Natural killer cell (primary cell): ENCODE data around the gene LCN12. TPM values are rescaled to one million over a fixed set of nuclear protein-coding genes. Genes with fewer than 3 reads are reported as not detected.

Experiments
- ATAC-seq, 3 donors: fragments of 150-1000 bp in 2 of 3; fragments of 200-7000 bp in 1 of 3; cut with Tn5 transposase; 1 replicate in 1 of 3; 2 replicates in 2 of 3; pipeline ENCODE4 v1.10.0; 2021; ENCODE audit warnings: mild to moderate bottlenecking in 2 of 3, moderate library complexity in 2 of 3
- DNase-seq, 2 donors: peaks; one replicate each; pipeline versions ENCODE4 v3.0.0 to v3.0.0-alpha.2; 2013 to 2021; ENCODE audit warnings: mixed read lengths in 1 of 2
- H3K27ac ChIP-seq: one replicate; pipeline ENCODE4 v1.5.1; 2013; ENCODE audit warnings: mild to moderate bottlenecking, low read length
- H3K27me3 ChIP-seq: one replicate; pipeline ENCODE4 v1.6.1; 2013; ENCODE audit warnings: low read length; ENCODE audit not compliant: control insufficient read depth, insufficient read depth
- H3K36me3 ChIP-seq: one replicate; pipeline ENCODE4 v1.6.1; 2013; ENCODE audit warnings: low read length; ENCODE audit not compliant: control insufficient read depth, insufficient read depth
- H3K4me1 ChIP-seq: one replicate; pipeline ENCODE4 v1.6.1; 2013; ENCODE audit warnings: low read length; ENCODE audit not compliant: control insufficient read depth, insufficient read depth
- H3K4me3 ChIP-seq: one replicate; pipeline ENCODE4 v1.5.1; 2013; ENCODE audit warnings: low read length
- H3K9me3 ChIP-seq: one replicate; pipeline ENCODE4 v1.6.1; 2013; ENCODE audit warnings: low read length; ENCODE audit not compliant: control insufficient read depth, insufficient read depth
- H3K27ac Mint-ChIP-seq, 2 donors: one replicate each; pipeline ENCODE4 v1.8.0; 2022; ENCODE audit warnings: mild to moderate bottlenecking in 2 of 2, mixed read lengths in 2 of 2, moderate library complexity in 1 of 2
- H3K27me3 Mint-ChIP-seq, 2 donors: one replicate each; pipeline ENCODE4 v1.8.0; 2022; ENCODE audit warnings: low read depth in 2 of 2, mixed read lengths in 2 of 2
- H3K36me3 Mint-ChIP-seq: one replicate; pipeline ENCODE4 v1.8.0; 2022; ENCODE audit warnings: mixed read lengths
- H3K4me1 Mint-ChIP-seq, 2 donors: one replicate each; pipeline ENCODE4 v1.8.0; 2022; ENCODE audit warnings: mixed read lengths in 2 of 2
- H3K4me3 Mint-ChIP-seq: one replicate; pipeline ENCODE4 v1.8.0; 2022; ENCODE audit warnings: mild to moderate bottlenecking, moderate library complexity, mixed read lengths
- H3K9me3 Mint-ChIP-seq, 2 donors: one replicate each; pipeline ENCODE4 v1.8.0; 2022; ENCODE audit warnings: mixed read lengths in 2 of 2
- CTCF ChIP-seq: fragments of 200-600 bp; IDR thresholded peaks from one replicate; pipeline ENCODE4 v1.8.0; 2022; ENCODE audit warnings: antibody characterized with exemption
- WGBS: methylation state at CpG from one replicate; pipeline ENCODE4 v1.1.7; 2013; ENCODE audit warnings: missing lambda C conversion rate; ENCODE audit not compliant: insufficient coverage; 5-methylcytosine and 5-hydroxymethylcytosine counted together
- intact Hi-C: fragments of 100-400 bp; cut with micrococcal nuclease; formaldehyde crosslinking; loops from one replicate; pipeline ENCODE4 v1.14.2; 2022
- total RNA-seq, 4 donors: library from RNA; stranded (reverse); fragments of 120-200 nt in 1 of 4; gene quantifications; one replicate each; pipeline versions ENCODE4 v1.2.3 to v1.2.4, GENCODE V29; 2013 to 2022

Gene LCN12
- total RNA-seq, 3 donors from 2014 or later (not counting 1 experiment from before 2014, with no cell fraction given): 9.2 to 11.3 (median 9.8) TPM

- Mint-ChIP-seq H3K27ac (peak overlapping the region; percentile 97 to 99), H3K4me1 (peaks cover 33 to 61% of the 10 kb centered on the region in 2 donors), H3K4me3 (peak overlapping the region; percentile 96), H3K27me3 (no peaks in the 10 kb centered on the region), H3K36me3 (no peaks in the 10 kb centered on the region), H3K9me3 (no peaks in the 10 kb centered on the region)
- no peak for TF ChIP-seq CTCF
- 4% methylated on average over 18 of the region's 18 CpGs for WGBS
- DNase-seq (peak; percentile 70 to 72), ATAC-seq (peak; percentile 25 to 61 (median 53))
- H3K36me3 ChIP-seq: peaks cover 16% of the 10 kb centered on the region
- peak overlapping the region; percentile 96 for H3K27ac ChIP-seq
- intact Hi-C loops: loop anchor here (2.0 to 5.0 kb wide), 2 partner anchors 37 to 151 kb away; partner anchors contain the start of gene PHPT1
- no peaks in the 10 kb centered on the region for H3K9me3 ChIP-seq
- peaks cover 94% of the 10 kb centered on the region for H3K4me1 ChIP-seq
- no peaks in the 10 kb centered on the region for H3K27me3 ChIP-seq
- peak overlapping the region; percentile 55 for H3K4me3 ChIP-seq
Measured at GRCh38 chr9:136997830-136998234, 45.8 kb downstream of the LCN12 start.

- Histone ChIP-seq H3K4me1 (peaks cover 76% of the 10 kb centered on the region), H3K27me3 (no peaks in the 10 kb centered on the region), H3K27ac (peak overlapping the region; percentile 77), H3K4me3 (no peak overlapping the region), H3K36me3 (no peaks in the 10 kb centered on the region), H3K9me3 (no peaks in the 10 kb centered on the region)
- no peaks in the 10 kb centered on the region for H3K27me3 Mint-ChIP-seq
- TF ChIP-seq CTCF: no peak
- ATAC-seq (peak; percentile 35 to 63 (median 44)), DNase-seq (peak; percentile 56 to 70)
- no peaks in the 10 kb centered on the region for H3K9me3 Mint-ChIP-seq
- H3K36me3 Mint-ChIP-seq: no peaks in the 10 kb centered on the region
- 21% methylated on average over 10 of the region's 10 CpGs for WGBS
- peak overlapping the region; percentile 84 for H3K4me3 Mint-ChIP-seq
- peaks cover 32 to 54% of the 10 kb centered on the region in 2 donors for H3K4me1 Mint-ChIP-seq
- peak overlapping the region; percentile 97 to 99 for H3K27ac Mint-ChIP-seq
- intact Hi-C loops: loop anchor here (1.0 kb wide), 1 partner anchor 40 kb away; no protein-coding TSS in a partner anchor
Measured at GRCh38 chr9:137000177-137000930, 48.3 kb downstream of the LCN12 start.

- H3K36me3 ChIP-seq: no peaks in the 10 kb centered on the region
- no peak for TF ChIP-seq CTCF
- peaks cover 75% of the 10 kb centered on the region for H3K4me1 ChIP-seq
- no peak overlapping the region for H3K27ac ChIP-seq
- Mint-ChIP-seq H3K4me1 (peaks cover 39 to 52% of the 10 kb centered on the region in 2 donors), H3K36me3 (no peaks in the 10 kb centered on the region), H3K9me3 (no peaks in the 10 kb centered on the region), H3K27ac (no peak overlapping the region), H3K4me3 (no peak overlapping the region), H3K27me3 (no peaks in the 10 kb centered on the region)
- ATAC-seq (no peak), DNase-seq (no peak)
- no peaks in the 10 kb centered on the region for H3K27me3 ChIP-seq
- no peaks in the 10 kb centered on the region for H3K9me3 ChIP-seq
- no peak overlapping the region for H3K4me3 ChIP-seq
- WGBS: 94% methylated on average over 19 of the region's 20 CpGs
- intact Hi-C loops: no loop called here
Measured at GRCh38 chr9:137001857-137002645, 50.0 kb downstream of the LCN12 start.
